ENCODE data around the gene PIP4P1.

PIP4P1 gene

DNA sequence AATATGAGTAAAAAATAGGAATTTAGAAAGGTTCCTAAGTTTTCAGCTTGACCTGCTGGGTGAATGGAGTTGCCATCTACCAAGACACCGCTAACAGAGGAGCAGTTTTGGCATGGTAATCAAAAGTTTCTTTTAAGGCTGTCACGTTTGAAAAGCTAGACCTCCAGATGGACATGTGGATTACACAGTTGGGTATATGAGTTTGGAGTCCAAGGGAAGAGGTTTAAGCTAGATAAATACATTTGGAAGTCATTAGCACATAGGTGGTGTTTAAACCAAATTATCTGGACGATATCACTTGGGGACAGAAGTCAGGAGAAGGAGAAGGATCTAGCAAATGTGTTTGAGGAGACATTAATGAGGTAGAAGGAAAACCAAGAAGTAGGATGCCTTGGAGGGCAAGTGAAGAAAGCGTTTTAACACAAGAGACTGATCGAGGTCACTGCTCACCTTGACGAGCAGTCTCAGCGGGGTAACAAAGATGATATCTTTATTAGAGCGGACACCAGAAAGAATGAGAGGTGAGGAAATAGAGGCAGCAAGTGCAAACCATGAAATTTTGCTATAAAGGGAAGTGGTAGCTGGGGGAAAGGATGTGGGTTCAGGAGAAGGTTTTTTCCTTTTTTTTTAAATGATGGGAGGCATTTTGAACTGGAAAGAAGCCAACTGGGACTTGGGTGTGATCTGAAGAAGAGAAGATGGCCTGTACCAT, 25.6 kb upstream of the PIP4P1 start:
- no peak overlapping the region for H3K9ac ChIP-seq (ENCODE audit: low read depth, low read length, poor library complexity)
- WGBS, 2 donors (ENCODE audit: extremely low coverage in 2 of 2, insufficient read length in 2 of 2, insufficient replicate concordance in 1 of 2): no CpG with 5 or more reads among the region's 8 CpGs
- no peak overlapping the region for H2BK12ac ChIP-seq (ENCODE audit: low read length)
- no peak overlapping the region for H3K4me2 ChIP-seq (ENCODE audit: insufficient read depth, low read length, poor library complexity, severe bottlenecking)
- H2BK5ac ChIP-seq (ENCODE audit: low read length): no peak overlapping the region
- H3K4ac ChIP-seq (ENCODE audit: low read length): no peak overlapping the region
- H3K14ac ChIP-seq (ENCODE audit: low read length): no peak overlapping the region
- no peaks in the 10 kb centered on the region for H3K79me1 ChIP-seq (ENCODE audit: low read depth, low read length)
- H3K27ac ChIP-seq (replicated peaks; ENCODE audit: low read length): no peak overlapping the region
- H4K91ac ChIP-seq (ENCODE audit: low read depth, low read length, poor library complexity): no peak overlapping the region
- H3K23ac ChIP-seq (ENCODE audit: low read depth, low read length, poor library complexity): no peak overlapping the region
- peaks cover 0 to 2% of the 10 kb centered on the region in 2 donors for H3K4me1 ChIP-seq (ENCODE audit: control insufficient read depth in 2 of 2, insufficient read depth in 1 of 2, low read depth in 1 of 2, low read length in 2 of 2)
- H2BK120ac ChIP-seq (ENCODE audit: low read depth, low read length): no peak overlapping the region
- no peaks in the 10 kb centered on the region for H3K36me3 ChIP-seq (replicated peaks in 1 of 2; ENCODE audit: control insufficient read depth in 2 of 2, insufficient read depth in 2 of 2, low read length in 2 of 2)
- no peak overlapping the region for H2AFZ ChIP-seq (ENCODE audit: low read length)
- no peak overlapping the region for H4K8ac ChIP-seq (ENCODE audit: low read depth, low read length)
- H2BK15ac ChIP-seq (ENCODE audit: low read length): no peak overlapping the region
- H3K4me3 ChIP-seq (ENCODE audit: low read length in 2 of 2): no peak overlapping the region
- DNase-seq (ENCODE audit: low spot score): no peak
- no peaks in the 10 kb centered on the region for H3K9me3 ChIP-seq (replicated peaks in 1 of 2; ENCODE audit: control insufficient read depth in 2 of 2, insufficient read depth in 1 of 2, low read depth in 1 of 2, low read length in 2 of 2)
- no peak overlapping the region for H2AK5ac ChIP-seq (ENCODE audit: low read depth, low read length)
- H3K18ac ChIP-seq (ENCODE audit: low read length): no peak overlapping the region
- H3K27me3 ChIP-seq (ENCODE audit: control insufficient read depth in 3 of 3, insufficient read depth in 3 of 3, low read depth in 1 of 3, low read length in 3 of 3): peaks cover 0 to 22% (median 0%) of the 10 kb centered on the region in 3 experiments

- Histone ChIP-seq H3K27me3 (ENCODE audit: control insufficient read depth in 3 of 3, insufficient read depth in 3 of 3, low read depth in 1 of 3, low read length in 3 of 3) (peaks cover 0 to 22% (median 0%) of the 10 kb centered on the region in 3 experiments), H2AFZ (ENCODE audit: low read length) (no peak overlapping the region), H3K36me3 (replicated peaks in 1 of 2; ENCODE audit: control insufficient read depth in 2 of 2, insufficient read depth in 2 of 2, low read length in 2 of 2) (no peaks in the 10 kb centered on the region), H3K9ac (ENCODE audit: low read depth, low read length, poor library complexity) (no peak overlapping the region), H3K27ac (replicated peaks; ENCODE audit: low read length) (no peak overlapping the region), H2BK15ac (ENCODE audit: low read length) (no peak overlapping the region), H2BK5ac (ENCODE audit: low read length) (no peak overlapping the region), H4K8ac (ENCODE audit: low read depth, low read length) (no peak overlapping the region), H2BK12ac (ENCODE audit: low read length) (no peak overlapping the region), H3K4me1 (ENCODE audit: control insufficient read depth in 2 of 2, insufficient read depth in 1 of 2, low read depth in 1 of 2, low read length in 2 of 2) (peaks cover 2% of the 10 kb centered on the region in 2 donors), H3K14ac (ENCODE audit: low read length) (no peak overlapping the region), H2BK120ac (ENCODE audit: low read depth, low read length) (no peak overlapping the region), H3K79me1 (ENCODE audit: low read depth, low read length) (no peaks in the 10 kb centered on the region), H3K9me3 (replicated peaks in 1 of 2; ENCODE audit: control insufficient read depth in 2 of 2, insufficient read depth in 1 of 2, low read depth in 1 of 2, low read length in 2 of 2) (no peaks in the 10 kb centered on the region), H3K4ac (ENCODE audit: low read length) (no peak overlapping the region), H3K18ac (ENCODE audit: low read length) (no peak overlapping the region), H3K4me3 (ENCODE audit: low read length in 2 of 2) (no peak overlapping the region), H3K4me2 (ENCODE audit: insufficient read depth, low read length, poor library complexity, severe bottlenecking) (no peak overlapping the region), H2AK5ac (ENCODE audit: low read depth, low read length) (no peak overlapping the region), H4K91ac (ENCODE audit: low read depth, low read length, poor library complexity) (no peak overlapping the region), H3K23ac (ENCODE audit: low read depth, low read length, poor library complexity) (no peak overlapping the region)
- DNase-seq (ENCODE audit: low spot score): no peak
- no CpG with 5 or more reads among the region's 7 CpGs for WGBS, 2 donors (ENCODE audit: extremely low coverage in 2 of 2, insufficient read length in 2 of 2, insufficient replicate concordance in 1 of 2)
Measured at GRCh38 chr14:20485900-20486299, 24.7 kb upstream of the PIP4P1 start.

DNA sequence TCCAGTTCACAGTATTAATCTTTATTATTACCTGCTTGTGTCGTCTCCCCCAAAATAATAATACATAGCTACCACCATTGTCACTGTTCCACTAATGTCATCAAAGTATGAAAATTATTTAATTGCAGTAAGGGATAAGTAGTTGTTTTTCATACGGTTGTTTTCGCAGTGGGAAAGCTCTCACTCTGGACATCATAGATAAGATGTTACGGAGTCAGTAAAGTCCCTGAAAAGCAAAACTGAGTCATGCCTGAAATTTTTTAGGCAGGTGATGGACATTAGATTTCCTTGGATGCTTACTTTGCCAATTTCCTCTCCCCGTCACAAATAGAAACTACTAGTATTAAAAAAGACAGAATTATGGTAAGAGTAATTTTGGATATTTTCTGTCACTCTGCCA, 21.1 kb upstream of the PIP4P1 start:
- Histone ChIP-seq H3K36me3 (replicated peaks in 1 of 2; ENCODE audit: control insufficient read depth in 2 of 2, insufficient read depth in 2 of 2, low read length in 2 of 2) (peaks cover 4 to 11% of the 10 kb centered on the region in 2 donors), H4K91ac (ENCODE audit: low read depth, low read length, poor library complexity) (no peak overlapping the region), H2BK120ac (ENCODE audit: low read depth, low read length) (no peak overlapping the region), H3K4ac (ENCODE audit: low read length) (no peak overlapping the region), H2AFZ (ENCODE audit: low read length) (no peak overlapping the region), H4K8ac (ENCODE audit: low read depth, low read length) (no peak overlapping the region), H3K23ac (ENCODE audit: low read depth, low read length, poor library complexity) (no peak overlapping the region), H3K9me3 (replicated peaks in 1 of 2; ENCODE audit: control insufficient read depth in 2 of 2, insufficient read depth in 1 of 2, low read depth in 1 of 2, low read length in 2 of 2) (no peaks in the 10 kb centered on the region), H2BK15ac (ENCODE audit: low read length) (no peak overlapping the region), H2BK12ac (ENCODE audit: low read length) (no peak overlapping the region), H2BK5ac (ENCODE audit: low read length) (no peak overlapping the region), H2AK5ac (ENCODE audit: low read depth, low read length) (no peak overlapping the region), H3K14ac (ENCODE audit: low read length) (no peak overlapping the region), H3K9ac (ENCODE audit: low read depth, low read length, poor library complexity) (no peak overlapping the region), H3K4me2 (ENCODE audit: insufficient read depth, low read length, poor library complexity, severe bottlenecking) (no peak overlapping the region), H3K4me3 (ENCODE audit: low read length in 2 of 2) (no peak overlapping the region), H3K27ac (replicated peaks; ENCODE audit: low read length) (no peak overlapping the region), H3K79me1 (ENCODE audit: low read depth, low read length) (no peaks in the 10 kb centered on the region), H3K27me3 (ENCODE audit: control insufficient read depth in 3 of 3, insufficient read depth in 3 of 3, low read depth in 1 of 3, low read length in 3 of 3) (peaks cover 0 to 22% (median 0%) of the 10 kb centered on the region in 3 experiments), H3K18ac (ENCODE audit: low read length) (no peak overlapping the region), H3K4me1 (ENCODE audit: control insufficient read depth in 2 of 2, insufficient read depth in 1 of 2, low read depth in 1 of 2, low read length in 2 of 2) (peaks cover 0 to 2% of the 10 kb centered on the region in 2 donors)
- no CpG with 5 or more reads among the region's 5 CpGs for WGBS, 2 donors (ENCODE audit: extremely low coverage in 2 of 2, insufficient read length in 2 of 2, insufficient replicate concordance in 1 of 2)
- DNase-seq (ENCODE audit: low spot score): no peak

DNA sequence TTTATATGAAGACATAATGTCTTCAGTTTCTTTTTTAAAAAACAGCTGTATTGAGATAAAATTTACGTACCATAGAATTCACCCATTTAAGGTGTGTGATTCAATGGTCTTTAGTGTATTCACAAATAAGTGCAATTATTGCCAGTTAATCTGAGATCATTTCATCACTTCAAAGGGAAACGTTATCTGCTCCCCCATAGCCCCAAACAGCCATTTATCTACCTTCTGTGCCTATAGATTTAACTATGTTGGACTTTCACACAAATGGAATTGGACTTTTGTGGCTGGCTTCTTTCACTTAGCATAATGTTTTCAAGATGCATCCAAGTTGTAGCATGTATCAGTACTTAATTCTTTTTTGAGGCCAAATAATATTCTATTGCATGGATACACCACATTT, 17.7 kb upstream of the PIP4P1 start:
- DNase-seq (ENCODE audit: low spot score): no peak
- H2BK15ac ChIP-seq (ENCODE audit: low read length): no peak overlapping the region
- no peak overlapping the region for H3K9ac ChIP-seq (ENCODE audit: low read depth, low read length, poor library complexity)
- H2AK5ac ChIP-seq (ENCODE audit: low read depth, low read length): no peak overlapping the region
- H3K9me3 ChIP-seq (replicated peaks in 1 of 2; ENCODE audit: control insufficient read depth in 2 of 2, insufficient read depth in 1 of 2, low read depth in 1 of 2, low read length in 2 of 2): no peaks in the 10 kb centered on the region
- H3K14ac ChIP-seq (ENCODE audit: low read length): no peak overlapping the region
- H3K4me3 ChIP-seq (ENCODE audit: low read length in 2 of 2): no peak overlapping the region
- no peak overlapping the region for H3K23ac ChIP-seq (ENCODE audit: low read depth, low read length, poor library complexity)
- H3K27ac ChIP-seq (replicated peaks; ENCODE audit: low read length): no peak overlapping the region
- H3K4ac ChIP-seq (ENCODE audit: low read length): no peak overlapping the region
- H3K4me2 ChIP-seq (ENCODE audit: insufficient read depth, low read length, poor library complexity, severe bottlenecking): no peak overlapping the region
- no peak overlapping the region for H4K8ac ChIP-seq (ENCODE audit: low read depth, low read length)
- H3K4me1 ChIP-seq (ENCODE audit: control insufficient read depth in 2 of 2, insufficient read depth in 1 of 2, low read depth in 1 of 2, low read length in 2 of 2): peaks cover 0 to 2% of the 10 kb centered on the region in 2 donors
- peaks cover 28 to 45% of the 10 kb centered on the region in 2 donors for H3K36me3 ChIP-seq (replicated peaks in 1 of 2; ENCODE audit: control insufficient read depth in 2 of 2, insufficient read depth in 2 of 2, low read length in 2 of 2)
- H4K91ac ChIP-seq (ENCODE audit: low read depth, low read length, poor library complexity): no peak overlapping the region
- no peak overlapping the region for H3K18ac ChIP-seq (ENCODE audit: low read length)
- H3K79me1 ChIP-seq (ENCODE audit: low read depth, low read length): no peaks in the 10 kb centered on the region
- H3K27me3 ChIP-seq (ENCODE audit: control insufficient read depth in 3 of 3, insufficient read depth in 3 of 3, low read depth in 1 of 3, low read length in 3 of 3): peaks cover 0 to 14% (median 0%) of the 10 kb centered on the region in 3 experiments
- no CpG with 5 or more reads among the region's 2 CpGs for WGBS, 2 donors (ENCODE audit: extremely low coverage in 2 of 2, insufficient read length in 2 of 2, insufficient replicate concordance in 1 of 2)
- no peak overlapping the region for H2AFZ ChIP-seq (ENCODE audit: low read length)
- H2BK120ac ChIP-seq (ENCODE audit: low read depth, low read length): no peak overlapping the region
- H2BK5ac ChIP-seq (ENCODE audit: low read length): no peak overlapping the region
- no peak overlapping the region for H2BK12ac ChIP-seq (ENCODE audit: low read length)
